Sciatic nerve (tissue), 2 donors: ENCODE data around the gene CHD9NB. TPM values are rescaled to one million over a fixed set of nuclear protein-coding genes. Genes with fewer than 3 reads are reported as not detected.
"Not testable (repeated sequence)": the region's sequence is repeated elsewhere in the genome, so short reads cannot be mapped to it uniquely, and the experiment has no call there.

Source experiments
- ATAC-seq: fragments of 200-7000 bp; cut with Tn5 transposase; one replicate; pipeline ENCODE4 v1.9.1; 2020; ENCODE audit warnings: mild to moderate bottlenecking, moderate library complexity
- DNase-seq: peaks from one replicate; pipeline ENCODE4 v3.0.0-alpha.2; 2020; ENCODE audit warnings: low spot score
- intact Hi-C: fragments of 100-400 bp; cut with DNase I; formaldehyde crosslinking; loops from one replicate; pipeline ENCODE4 v1.14.2; 2022
- total RNA-seq: library from RNA; stranded (reverse); fragmentation: NEBNext Ultra II Directional; extraction: Animal tissue kit (Norgen Biotek cat#: 25700); gene quantifications from one replicate; pipeline ENCODE4 v1.2.1, GENCODE V29; 2021
- donor health status: DM: no; HTN: no; CAD: no.
- donor health status: DM: no; HTN: no; CAD: no.

CHD9NB gene
- total RNA-seq, 1 donor from 2014 or later, result 7.5 TPM

DNA sequence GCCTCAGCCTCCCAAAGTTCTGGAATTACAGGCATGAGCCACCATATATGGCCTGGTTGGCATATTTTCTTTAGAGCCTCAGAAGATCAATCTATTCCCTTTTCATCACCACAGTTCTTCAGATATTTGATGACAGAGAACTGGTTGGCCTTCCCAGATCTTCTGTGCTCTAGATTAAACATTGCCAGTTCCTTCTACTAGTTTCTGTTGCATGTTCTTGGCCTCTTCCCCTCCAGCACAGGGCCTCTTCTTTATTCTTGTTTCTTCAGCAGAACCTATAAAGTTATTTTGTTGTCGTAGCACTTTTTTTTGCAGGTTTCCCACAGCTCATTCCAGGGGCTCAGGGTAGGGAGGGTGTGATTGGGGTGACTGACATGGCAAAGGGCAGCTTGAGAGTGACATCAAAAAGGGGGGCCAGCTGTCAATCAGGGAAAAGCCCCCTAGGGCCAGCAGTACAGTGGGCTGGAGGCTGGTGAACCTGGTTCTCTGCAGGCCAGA lies 11.4 kb upstream of the CHD9NB start:
- intact Hi-C loops, result no loop called here
- ATAC-seq (no peak), DNase-seq (no peak)

GRCh38 chr16:53061701-53062159 lies 9.0 kb upstream of the CHD9NB start:
- DNase-seq (no peak), ATAC-seq (peak; percentile 53)
- intact Hi-C loops, result no loop called here

- intact Hi-C loops, result no loop called here
- ATAC-seq (no peak), DNase-seq (no peak)
These were observed 8.6 kb upstream of the CHD9NB start for GRCh38 chr16:53061256-53061655.

- DNase-seq (no peak), ATAC-seq (no peak)
- intact Hi-C loops, result loop anchor here (10.0 kb wide), 2 partner anchors 95 to 165 kb away; no protein-coding TSS in a partner anchor
These were observed 7.0 kb upstream of the CHD9NB start for GRCh38 chr16:53059672-53060071.

DNA sequence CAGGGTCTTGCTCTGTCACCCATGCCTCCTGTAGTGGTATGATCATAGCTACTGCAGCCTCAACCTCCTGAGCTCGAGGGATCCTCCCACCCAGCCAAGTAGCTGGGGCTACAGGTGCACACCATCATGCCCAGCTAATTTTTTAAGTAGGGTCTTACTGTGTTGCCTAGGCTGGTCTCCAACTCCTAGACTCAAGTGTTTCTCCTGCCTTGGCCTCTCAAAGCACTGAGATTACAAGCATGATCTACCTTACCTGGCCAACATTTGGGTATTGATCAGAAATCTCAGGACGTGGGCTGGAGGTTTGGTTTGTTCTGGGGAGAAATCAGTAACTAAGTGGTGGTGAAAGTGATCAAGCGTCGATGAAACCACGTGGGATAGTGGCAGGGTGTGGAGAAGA lies 6.2 kb upstream of the CHD9NB start:
- ATAC-seq (no peak), DNase-seq (no peak)
- intact Hi-C loops, result loop anchor here (10.0 kb wide), 2 partner anchors 96 to 166 kb away; no protein-coding TSS in a partner anchor

DNA sequence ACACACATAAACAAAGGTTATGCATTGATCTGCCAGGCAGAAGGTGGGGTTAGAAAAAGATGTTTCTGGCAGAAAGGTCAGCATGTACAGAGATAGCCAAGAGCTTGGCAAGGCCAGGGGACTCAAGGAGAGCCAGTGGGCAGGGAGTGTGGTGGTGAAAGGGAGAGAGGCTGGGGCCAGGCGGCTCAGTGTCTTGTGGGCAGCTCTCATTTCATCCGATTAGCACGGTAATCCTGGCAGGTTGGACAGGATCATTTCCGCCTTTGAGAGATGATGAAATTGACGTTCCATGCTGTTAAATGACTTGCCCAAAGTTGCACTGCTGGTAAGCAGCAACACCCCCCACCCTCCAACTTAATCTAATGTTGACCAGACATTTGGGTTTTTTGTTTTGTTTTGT lies 5.7 kb upstream of the CHD9NB start:
- intact Hi-C loops, result loop anchor here (10.0 kb wide), 2 partner anchors 96 to 166 kb away; no protein-coding TSS in a partner anchor
- no peak for DNase-seq
- no peak for ATAC-seq

DNA sequence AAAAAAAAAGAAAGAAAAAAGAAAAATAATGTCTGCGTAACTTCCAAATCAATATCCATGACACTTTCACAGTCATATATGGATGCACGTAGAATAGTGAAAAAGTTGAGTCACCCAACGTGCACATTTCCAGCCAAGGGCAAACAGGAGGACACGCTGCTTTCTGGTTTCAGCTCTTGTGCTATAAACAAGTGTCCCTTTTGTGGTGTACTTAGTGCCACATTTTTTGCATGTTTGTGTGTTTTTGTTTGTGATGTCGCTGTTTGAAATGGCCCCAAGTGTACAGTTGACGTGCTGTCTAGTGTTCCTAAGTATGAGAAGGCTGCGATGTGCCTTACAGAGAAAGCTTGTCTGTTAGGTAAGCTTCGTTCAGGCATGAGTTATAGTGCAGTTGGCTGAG lies 5.0 kb upstream of the CHD9NB start:
- no peak for DNase-seq
- ATAC-seq, result no peak
- intact Hi-C loops, result loop anchor here (10.0 kb wide), 2 partner anchors 97 to 167 kb away; no protein-coding TSS in a partner anchor

GRCh38 chr16:53056392-53056881 lies 3.7 kb upstream of the CHD9NB start:
- intact Hi-C loops, result loop anchor here (10.0 kb wide), 2 partner anchors 98 to 168 kb away; no protein-coding TSS in a partner anchor
- ATAC-seq (peak; percentile 7), DNase-seq (no peak)

GRCh38 chr16:53055541-53056391 lies 3.1 kb upstream of the CHD9NB start:
- peak; percentile 58 for ATAC-seq
- intact Hi-C loops, result loop anchor here (10.0 kb wide), 2 partner anchors 99 to 169 kb away; no protein-coding TSS in a partner anchor
- no peak for DNase-seq

DNA sequence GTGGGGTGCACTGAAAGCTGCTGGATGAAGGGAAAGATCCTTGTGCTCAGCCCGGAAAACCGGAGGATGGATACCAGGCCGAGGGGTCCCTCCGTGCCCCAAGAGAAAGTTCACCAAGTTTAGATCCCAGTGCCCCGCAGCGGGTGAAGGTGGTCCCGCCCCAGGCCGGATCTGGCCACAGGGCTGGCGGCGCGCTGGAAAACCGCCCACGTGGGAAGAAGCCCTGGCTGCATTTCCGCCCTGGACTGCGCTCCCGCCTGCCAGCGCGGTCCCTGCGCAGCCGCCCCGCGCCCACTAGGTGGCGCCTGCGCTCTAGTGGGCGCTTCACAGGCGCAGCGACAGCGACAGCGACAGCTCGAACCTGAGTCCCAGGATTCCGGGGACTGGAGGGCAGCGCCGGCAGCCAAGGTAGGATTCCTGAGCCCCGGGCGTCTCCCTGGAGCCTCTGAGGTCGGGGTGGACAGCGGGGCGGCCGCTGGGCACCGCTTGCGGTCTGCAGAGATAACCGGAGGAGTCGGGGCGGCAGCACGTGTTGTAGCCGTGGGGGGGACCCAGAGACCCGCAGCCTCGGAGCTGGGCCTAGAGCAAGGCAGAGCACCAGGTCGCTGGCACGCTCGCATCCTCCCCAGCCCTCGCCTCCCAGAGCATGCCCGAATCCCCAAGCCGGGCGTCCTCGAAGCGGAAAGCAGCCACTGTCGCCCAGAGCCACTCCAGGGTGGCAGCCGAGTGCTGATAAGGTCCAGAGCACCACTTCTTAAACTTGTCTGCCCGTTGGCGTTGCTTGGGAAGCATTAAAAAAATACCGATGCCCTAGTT lies 2.2 kb upstream of the CHD9NB start, which contains the start of gene CHD9:
TSS of gene CHD9 (plus strand) at position 322 of the 816 bp plus-strand sequence. CDS start 101,099 bp downstream, outside the sequence.
- DNase-seq, result peak; percentile 89
- ATAC-seq, result peak; percentile 91
- intact Hi-C loops, result loop anchor here (10.0 kb wide), 2 partner anchors 100 to 170 kb away; no protein-coding TSS in a partner anchor

DNA sequence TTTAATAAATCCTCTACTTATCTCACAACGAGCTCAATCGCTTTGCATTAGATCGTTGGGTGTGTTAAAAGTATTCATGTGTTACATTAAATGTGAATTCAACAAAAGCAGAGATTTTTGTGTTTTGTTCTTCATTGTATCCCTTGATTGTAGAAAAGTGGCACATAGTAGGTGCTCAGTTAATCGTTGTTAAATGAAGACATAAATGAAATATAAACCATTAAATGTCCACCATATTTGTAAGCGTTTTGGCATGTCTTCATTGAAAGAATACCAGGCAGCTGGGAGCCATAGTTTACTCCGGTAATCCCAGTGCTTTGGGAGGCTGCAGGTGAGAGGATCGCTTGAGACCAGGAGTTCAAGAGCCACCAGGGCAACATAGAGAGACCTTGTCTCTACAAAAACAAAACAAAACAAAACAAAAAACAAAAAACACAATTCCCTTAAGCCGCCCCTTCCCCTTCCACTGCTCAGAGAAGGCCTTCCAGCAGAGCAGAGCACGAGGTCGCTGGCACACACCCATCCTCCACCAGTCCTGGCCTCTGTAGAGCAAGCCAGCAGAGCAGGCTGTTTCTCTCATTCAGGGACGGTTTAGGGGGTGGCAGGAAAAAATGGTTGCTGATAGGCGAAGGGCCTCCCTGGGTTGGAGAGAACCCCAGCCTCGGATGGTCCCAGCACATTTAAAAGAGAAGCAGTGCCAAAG lies 1.4 kb upstream of the CHD9NB start:
- intact Hi-C loops, result loop anchor here (10.0 kb wide), 2 partner anchors 101 to 171 kb away; no protein-coding TSS in a partner anchor
- DNase-seq, result peak; percentile 73
- ATAC-seq, result peak; percentile 49

DNA sequence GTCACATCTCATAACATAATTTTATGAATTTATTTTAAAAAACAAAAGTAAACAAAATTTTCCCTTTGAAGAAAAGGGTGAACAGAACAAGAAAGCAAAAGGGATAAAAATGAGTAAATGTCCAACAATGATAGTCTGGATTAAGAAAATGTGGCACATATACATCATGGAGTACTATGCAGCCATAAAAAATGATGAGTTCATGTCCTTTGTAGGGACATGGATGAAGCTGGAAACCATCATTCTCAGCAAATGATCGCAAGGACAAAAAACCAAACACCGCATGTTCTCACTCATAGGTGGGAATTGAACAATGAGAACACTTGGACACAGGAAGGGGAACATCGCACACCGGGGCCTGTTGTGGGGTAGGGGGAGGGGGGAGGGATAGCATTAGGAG lies 1.4 kb downstream of the CHD9NB start:
- DNase-seq, ATAC-seq: not testable (repeated sequence)
- intact Hi-C loops, result loop anchor here (10.0 kb wide), 2 partner anchors 104 to 174 kb away; no protein-coding TSS in a partner anchor

DNA sequence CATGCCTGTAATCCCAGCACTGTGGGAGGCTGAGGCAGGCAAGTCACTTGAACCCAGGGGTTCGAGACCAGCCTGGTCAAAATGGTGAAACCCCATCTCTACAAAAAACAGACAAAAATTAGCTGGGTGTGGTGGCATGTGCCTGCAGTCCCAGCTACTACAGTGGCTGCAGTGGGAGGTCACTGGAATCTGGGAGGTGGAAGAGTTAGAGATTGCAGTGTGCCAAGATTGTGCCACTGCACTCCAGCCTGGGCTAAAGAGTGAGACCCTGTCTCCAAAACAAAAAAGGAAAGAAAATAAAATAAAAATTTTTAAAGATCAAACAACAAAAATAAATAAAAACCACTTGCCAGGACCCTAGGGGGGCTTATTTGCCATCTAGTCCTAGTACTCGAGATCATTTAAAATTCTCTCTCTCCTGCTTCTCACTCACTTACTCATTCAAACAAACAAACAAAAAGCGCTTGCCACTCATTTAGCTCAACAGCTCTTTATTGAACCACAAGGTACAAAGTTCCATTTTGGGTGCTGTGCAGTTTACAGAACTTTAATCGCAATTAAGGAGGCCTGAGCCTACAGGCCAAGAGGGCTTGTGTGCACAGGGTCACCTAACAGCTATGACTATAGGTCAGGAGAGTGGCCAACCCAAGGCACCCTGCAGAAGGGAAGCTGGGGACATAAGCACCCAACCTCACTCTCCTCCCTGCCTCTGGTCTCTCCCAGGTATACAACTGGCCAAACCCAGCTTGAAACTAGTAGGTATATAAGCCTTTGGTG lies 4.4 kb downstream of the CHD9NB start:
- ATAC-seq (no peak), DNase-seq (no peak)
- intact Hi-C loops, result no loop called here

DNA sequence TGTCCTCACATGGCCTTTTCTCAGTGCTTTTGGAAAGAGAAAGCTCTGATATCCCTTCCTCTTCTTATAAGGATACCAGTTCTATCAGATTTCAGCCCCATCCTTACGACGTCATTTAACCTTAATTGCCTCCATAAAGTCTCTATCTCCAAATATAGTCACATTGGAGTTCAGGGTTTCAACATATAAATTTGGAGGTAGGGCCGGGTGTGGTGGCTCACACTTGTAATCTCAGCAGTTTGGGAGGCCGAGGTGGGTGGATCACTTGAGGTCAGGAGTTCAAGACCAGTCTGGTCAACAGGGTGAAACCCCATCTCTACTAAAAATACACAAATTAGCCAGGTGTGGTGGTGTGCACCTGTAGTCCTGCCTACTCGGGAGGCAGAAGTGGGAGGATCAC lies 5.2 kb downstream of the CHD9NB start:
- ATAC-seq, DNase-seq, intact Hi-C loops: not testable (repeated sequence)

DNA sequence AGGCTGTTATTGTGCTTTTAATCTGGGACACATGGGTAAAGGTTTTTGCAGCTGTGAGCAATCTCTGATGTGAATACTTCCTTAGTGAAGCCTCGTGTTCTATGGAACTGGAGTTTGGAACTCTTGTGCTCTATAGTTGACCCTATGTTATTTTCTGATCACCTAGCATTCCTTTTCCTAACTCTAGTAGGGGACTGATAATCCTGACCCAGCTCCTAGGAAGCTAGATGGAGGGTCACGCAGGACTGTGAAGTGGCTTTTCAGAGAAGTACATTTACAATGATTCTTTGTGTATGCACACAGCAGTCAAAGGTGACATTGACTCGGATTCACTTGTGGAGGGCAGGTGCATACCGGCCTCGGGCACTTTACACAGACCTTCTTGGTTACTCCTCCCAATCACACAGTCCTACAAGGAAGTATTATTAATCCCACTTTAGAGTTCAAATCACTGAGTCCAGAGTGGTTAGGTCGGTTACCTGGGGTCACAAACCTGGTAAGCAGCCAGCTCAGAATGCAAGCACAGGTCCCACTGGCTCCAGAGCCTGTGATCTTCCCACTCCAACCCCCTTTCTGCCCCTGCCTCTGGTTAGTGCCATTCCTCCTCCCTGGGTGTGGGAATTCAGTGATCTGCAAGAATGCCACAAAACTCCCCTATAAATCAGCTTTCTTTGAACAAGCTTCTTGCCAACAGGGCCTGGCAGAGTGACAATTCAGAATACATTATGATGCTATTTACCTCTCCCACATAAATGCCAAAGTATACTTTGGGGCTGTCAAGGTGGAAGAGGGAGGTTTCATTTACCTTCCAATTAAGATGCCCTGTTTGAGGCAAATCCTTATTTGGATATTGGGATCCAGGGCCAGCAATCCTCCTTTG lies 7.1 kb downstream of the CHD9NB start:
- no peak for ATAC-seq
- DNase-seq, result no peak
- intact Hi-C loops, result no loop called here

DNA sequence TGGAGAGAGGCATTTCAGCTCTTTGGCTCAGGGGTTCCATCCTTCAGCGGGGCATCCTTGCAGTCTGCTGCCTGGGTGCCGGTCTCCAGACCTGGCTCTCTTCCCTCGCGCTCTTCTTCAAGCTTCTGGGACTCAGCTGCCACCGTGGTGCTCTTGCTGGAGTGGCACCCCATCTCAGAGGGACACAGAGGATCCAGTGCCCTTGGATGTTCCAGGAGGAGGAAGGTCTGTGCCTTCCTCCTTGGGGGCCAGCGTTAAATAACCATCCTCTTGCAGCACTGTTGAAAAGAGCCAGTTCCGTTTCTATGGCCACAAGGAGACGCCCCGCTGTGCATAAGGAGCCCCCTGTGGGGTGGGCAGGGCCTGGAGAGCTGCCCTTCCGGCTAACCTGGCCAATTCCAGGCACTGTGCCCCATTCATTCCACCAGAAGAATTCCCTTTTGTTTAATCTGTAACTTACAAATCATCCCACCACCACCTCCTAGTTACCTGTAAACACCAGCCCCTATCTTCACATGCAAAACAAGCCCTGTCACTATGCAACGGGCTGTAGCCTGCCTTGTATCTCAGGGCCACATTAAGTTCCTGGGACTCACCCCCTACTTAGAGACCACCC lies 8.6 kb downstream of the CHD9NB start:
- intact Hi-C loops, result no loop called here
- DNase-seq (no peak), ATAC-seq (peak; percentile 57)
